Vagina (tissue), 2 donors: ENCODE measurements around the gene APRT. TPM values are rescaled to one million over a fixed set of nuclear protein-coding genes. Genes with fewer than 3 reads are reported as not detected.

Source experiments
- DNase-seq, 2 donors: peaks; one replicate each; pipeline ENCODE4 v3.0.0-alpha.2; 2017; ENCODE audit errors: extremely low spot score in 2 of 2
- H3K27ac ChIP-seq: fragments of 200-600 bp; sonication (generic); one replicate; pipeline ENCODE4 v1.5.1; 2019
- H3K27me3 ChIP-seq: fragments of 200-600 bp; sonication (generic); one replicate; pipeline ENCODE4 v1.5.1; 2019
- H3K36me3 ChIP-seq, 2 donors: fragments of 200-600 bp; sonication (generic); one replicate each; pipeline ENCODE4 v1.5.1; 2017 to 2019
- H3K4me1 ChIP-seq: fragments of 200-600 bp; sonication (generic); one replicate; pipeline ENCODE4 v1.5.1; 2019
- H3K4me3 ChIP-seq, 2 donors: fragments of 200-600 bp; sonication (generic); 1 replicate in 1 of 2; 2 replicates in 1 of 2; pipeline ENCODE4 v1.5.1; 2016 to 2019
- H3K9me3 ChIP-seq: fragments of 200-600 bp; sonication (generic); one replicate; pipeline ENCODE4 v1.5.1; 2019
- POLR2A ChIP-seq, 2 donors: fragments of 450-650 bp; IDR thresholded peaks; one replicate each; pipeline ENCODE4 v1.6.1; 2017; ENCODE audit warnings: antibody characterized with exemption in 2 of 2, mild to moderate bottlenecking in 2 of 2, moderate library complexity in 2 of 2
- POLR2AphosphoS5 ChIP-seq, 2 donors: sonication (generic); formaldehyde crosslinking; IDR thresholded peaks; one replicate each; pipeline ENCODE4 v1.9.0; 2017; ENCODE audit warnings: antibody characterized with exemption in 2 of 2, mild to moderate bottlenecking in 2 of 2, low read depth in 1 of 2; ENCODE audit not compliant: insufficient read depth in 1 of 2
- intact Hi-C: fragments of 100-400 bp; cut with DNase I; formaldehyde crosslinking; loops from one replicate; pipeline ENCODE4 v1.15.1; 2023
- total RNA-seq: library from RNA; depleted of rRNA; stranded (reverse); fragments of >200 nt; gene quantifications from one replicate; pipeline ENCODE4 v1.2.3, GENCODE V29; 2016
- TF ChIP-seq, protein P1 (sequence below), 3 experiments: fragments of 450-650 bp in 2 of 3; fragments of 200-600 bp in 1 of 3; sonication (generic) in 1 of 3; IDR thresholded peaks; one replicate each; pipeline ENCODE4 v1.5.1; 2017 to 2019; ENCODE audit warnings: antibody characterized with exemption in 3 of 3, mild to moderate bottlenecking in 2 of 3, moderate library complexity in 2 of 3

APRT gene
- total RNA-seq, 1 donor from 2014 or later = 134 TPM

GRCh38 chr16:88854306-88855111, 42.8 kb upstream of the APRT start:
- Histone ChIP-seq H3K36me3 (peaks cover 0 to 11% of the 10 kb centered on the region in 2 donors), H3K27ac (no peak overlapping the region), H3K4me3 (no peak overlapping the region), H3K27me3 (no peaks in the 10 kb centered on the region), H3K4me1 (peaks cover 43% of the 10 kb centered on the region), H3K9me3 (no peaks in the 10 kb centered on the region)
- no peak for DNase-seq
- TF ChIP-seq POLR2A (IDR thresholded peaks at IDR 0.05) = no peak
- TF ChIP-seq POLR2AphosphoS5 (IDR thresholded peaks at IDR 0.05; ENCODE audit: insufficient read depth in 1 of 2, low read depth in 1 of 2) = no peak
- TF ChIP-seq, protein P1, sequence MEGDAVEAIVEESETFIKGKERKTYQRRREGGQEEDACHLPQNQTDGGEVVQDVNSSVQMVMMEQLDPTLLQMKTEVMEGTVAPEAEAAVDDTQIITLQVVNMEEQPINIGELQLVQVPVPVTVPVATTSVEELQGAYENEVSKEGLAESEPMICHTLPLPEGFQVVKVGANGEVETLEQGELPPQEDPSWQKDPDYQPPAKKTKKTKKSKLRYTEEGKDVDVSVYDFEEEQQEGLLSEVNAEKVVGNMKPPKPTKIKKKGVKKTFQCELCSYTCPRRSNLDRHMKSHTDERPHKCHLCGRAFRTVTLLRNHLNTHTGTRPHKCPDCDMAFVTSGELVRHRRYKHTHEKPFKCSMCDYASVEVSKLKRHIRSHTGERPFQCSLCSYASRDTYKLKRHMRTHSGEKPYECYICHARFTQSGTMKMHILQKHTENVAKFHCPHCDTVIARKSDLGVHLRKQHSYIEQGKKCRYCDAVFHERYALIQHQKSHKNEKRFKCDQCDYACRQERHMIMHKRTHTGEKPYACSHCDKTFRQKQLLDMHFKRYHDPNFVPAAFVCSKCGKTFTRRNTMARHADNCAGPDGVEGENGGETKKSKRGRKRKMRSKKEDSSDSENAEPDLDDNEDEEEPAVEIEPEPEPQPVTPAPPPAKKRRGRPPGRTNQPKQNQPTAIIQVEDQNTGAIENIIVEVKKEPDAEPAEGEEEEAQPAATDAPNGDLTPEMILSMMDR (IDR thresholded peaks at IDR 0.05) = no peak
- intact Hi-C loops = loop anchor here (5.0 kb wide), 1 partner anchor 37 kb away; no protein-coding TSS in a partner anchor

DNA sequence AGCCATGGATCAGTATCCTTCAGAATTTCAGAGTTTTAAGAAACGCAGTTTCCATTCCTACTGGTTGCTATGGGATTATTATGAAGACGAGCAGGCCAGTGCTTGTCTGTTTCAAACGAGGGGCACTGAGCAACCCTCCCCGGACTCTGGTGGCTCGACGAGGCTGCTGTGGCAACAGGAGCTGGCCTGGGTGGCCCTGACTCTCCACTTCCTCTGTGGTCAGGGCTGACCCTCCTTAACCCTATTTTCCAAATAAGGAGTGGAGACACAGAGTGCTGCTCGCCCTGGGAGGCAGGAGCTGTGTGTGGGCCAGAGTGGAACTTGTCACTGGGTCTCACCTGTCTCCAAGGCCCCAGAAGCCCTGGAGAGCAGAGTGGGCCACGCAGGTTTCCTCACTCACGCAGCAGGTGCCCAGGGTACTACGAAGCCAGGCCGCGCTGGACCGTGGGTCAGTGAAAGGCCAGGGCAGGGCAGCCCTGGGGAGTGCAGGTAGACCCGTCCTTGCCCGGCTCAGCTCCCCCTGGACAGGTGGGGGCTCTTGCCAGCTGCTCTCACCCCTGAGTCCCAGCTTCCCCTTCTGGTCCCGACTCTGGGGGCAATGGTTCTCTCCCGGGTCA, 41.7 kb upstream of the APRT start:
- intact Hi-C loops = loop anchor here (5.0 kb wide), 1 partner anchor 36 kb away; no protein-coding TSS in a partner anchor
- H3K36me3 ChIP-seq = peaks cover 0 to under 1% of the 10 kb centered on the region in 2 donors
- H3K9me3 ChIP-seq = no peaks in the 10 kb centered on the region

DNA sequence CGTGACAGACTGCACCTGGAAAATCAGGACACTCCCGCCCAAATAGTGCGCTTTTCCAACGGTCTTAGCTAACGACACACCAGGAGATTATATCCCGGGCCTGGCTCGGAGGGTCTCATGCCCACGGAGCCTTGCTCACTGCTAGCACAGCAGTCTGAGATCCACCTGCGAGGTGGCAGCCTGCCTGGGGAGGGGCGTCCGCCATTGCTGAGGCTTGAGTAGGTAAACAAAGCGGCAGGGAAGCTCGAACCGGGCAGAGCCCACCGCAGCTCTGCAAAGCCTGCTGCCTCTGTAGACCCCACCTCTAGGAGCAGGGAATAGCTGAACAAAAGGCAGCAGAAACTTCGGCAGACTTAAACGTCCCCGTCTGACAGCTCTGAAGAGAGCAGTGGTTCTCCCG, 39.9 kb upstream of the APRT start:
- intact Hi-C loops = loop anchor here (5.0 kb wide), 1 partner anchor 34 kb away; no protein-coding TSS in a partner anchor
- no peaks in the 10 kb centered on the region for H3K36me3 ChIP-seq
- no peaks in the 10 kb centered on the region for H3K9me3 ChIP-seq
- H3K4me3 ChIP-seq = no peak overlapping the region
- DNase-seq = no peak
- TF ChIP-seq POLR2AphosphoS5 (IDR thresholded peaks at IDR 0.05; ENCODE audit: insufficient read depth in 1 of 2, low read depth in 1 of 2) (no peak), POLR2A (IDR thresholded peaks at IDR 0.05) (no peak)
- TF ChIP-seq, protein P1 (IDR thresholded peaks at IDR 0.05) = no peak
- H3K4me1 ChIP-seq = peaks cover 25% of the 10 kb centered on the region
- no peaks in the 10 kb centered on the region for H3K27me3 ChIP-seq
- H3K27ac ChIP-seq = no peak overlapping the region

More for the DNA sequence above, 41.7 kb upstream of the APRT start:
- Histone ChIP-seq H3K4me1 (peaks cover 34% of the 10 kb centered on the region), H3K27ac (no peak overlapping the region), H3K4me3 (no peak overlapping the region), H3K27me3 (no peaks in the 10 kb centered on the region)
- TF ChIP-seq, protein P1 (IDR thresholded peaks at IDR 0.05) = no peak
- TF ChIP-seq POLR2AphosphoS5 (IDR thresholded peaks at IDR 0.05; ENCODE audit: insufficient read depth in 1 of 2, low read depth in 1 of 2) (no peak), POLR2A (IDR thresholded peaks at IDR 0.05) (no peak)
- DNase-seq = no peak

DNA sequence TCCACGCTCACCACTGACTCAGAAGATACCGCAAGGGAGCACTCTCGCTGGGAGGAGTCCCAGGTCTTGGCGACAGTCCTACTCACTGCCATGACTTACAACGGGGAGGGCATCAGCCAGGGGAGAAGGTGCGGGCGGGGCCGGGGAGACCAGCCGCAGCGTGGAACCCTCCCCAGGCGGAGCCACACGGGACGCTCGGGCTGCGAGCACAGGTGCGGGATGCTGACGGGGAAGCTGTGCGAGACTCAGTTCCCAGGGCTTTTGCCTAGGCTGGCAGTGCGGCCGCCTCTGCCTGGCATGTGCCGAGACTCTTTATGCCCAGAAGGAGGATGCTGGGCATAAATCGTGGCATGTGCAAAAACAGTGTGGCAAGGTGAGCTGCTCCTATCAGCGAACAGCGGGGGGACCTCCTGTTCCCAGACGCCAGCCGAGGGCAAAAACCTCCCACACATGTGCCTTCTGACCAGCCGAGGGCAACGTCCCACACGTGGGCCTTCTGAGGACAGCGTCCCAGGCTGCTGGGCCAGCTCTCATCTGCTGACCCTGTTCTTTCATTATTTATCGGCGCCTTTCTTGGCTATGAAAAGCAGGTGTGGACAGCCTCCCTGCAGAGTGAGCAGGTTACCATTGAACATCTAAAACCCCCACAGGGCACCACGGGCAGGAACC, 38.9 kb upstream of the APRT start:
- TF ChIP-seq POLR2A (IDR thresholded peaks at IDR 0.05) (no peak), POLR2AphosphoS5 (IDR thresholded peaks at IDR 0.05; ENCODE audit: insufficient read depth in 1 of 2, low read depth in 1 of 2) (no peak)
- TF ChIP-seq, protein P1 (IDR thresholded peaks at IDR 0.05) = no peak
- H3K4me1 ChIP-seq = peaks cover 15% of the 10 kb centered on the region
- no peak for DNase-seq
- H3K27me3 ChIP-seq = no peaks in the 10 kb centered on the region
- H3K36me3 ChIP-seq = no peaks in the 10 kb centered on the region
- no peaks in the 10 kb centered on the region for H3K9me3 ChIP-seq
- intact Hi-C loops = loop anchor here (5.0 kb wide), 1 partner anchor 33 kb away; no protein-coding TSS in a partner anchor
- H3K4me3 ChIP-seq = no peak overlapping the region
- H3K27ac ChIP-seq = no peak overlapping the region
